ENCODE measurements around the gene LYSMD4.
A peak's percentile ranks its signal among the peaks of the same experiment; 100 is the strongest.

LYSMD4 gene

GRCh38 chr15:99706557-99707303 lies 26.5 kb downstream of the LYSMD4 start:
- DNase-seq (ENCODE audit: low read depth) = no peak

- peak; percentile 20 for DNase-seq (ENCODE audit: low read depth)
These were observed 28.8 kb downstream of the LYSMD4 start for GRCh38 chr15:99704444-99704838.

- DNase-seq (ENCODE audit: low read depth) = no peak
These were observed 29.4 kb downstream of the LYSMD4 start for GRCh38 chr15:99703603-99704443.

GRCh38 chr15:99702895-99703602 lies 30.2 kb downstream of the LYSMD4 start:
- DNase-seq (ENCODE audit: low read depth) = no peak

DNA sequence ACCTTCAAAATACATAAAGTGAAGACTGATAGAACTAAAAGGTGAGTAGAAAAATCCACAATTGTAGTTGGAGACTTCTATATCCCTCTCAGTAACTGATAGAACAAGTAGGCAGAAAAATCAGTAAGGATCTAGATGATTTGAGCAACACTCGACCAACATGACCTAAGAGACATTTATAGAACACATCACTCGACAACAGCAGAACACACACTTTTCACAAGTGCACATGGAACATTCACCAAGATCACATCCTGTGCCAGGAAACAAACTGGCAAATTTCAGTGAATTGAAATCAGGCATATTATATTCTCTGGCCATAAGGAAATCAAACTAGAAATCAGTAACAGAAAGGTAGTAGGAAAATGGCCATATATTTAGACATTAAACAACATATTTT lies 37.1 kb downstream of the LYSMD4 start:
- no peak for DNase-seq (ENCODE audit: low read depth)

DNA sequence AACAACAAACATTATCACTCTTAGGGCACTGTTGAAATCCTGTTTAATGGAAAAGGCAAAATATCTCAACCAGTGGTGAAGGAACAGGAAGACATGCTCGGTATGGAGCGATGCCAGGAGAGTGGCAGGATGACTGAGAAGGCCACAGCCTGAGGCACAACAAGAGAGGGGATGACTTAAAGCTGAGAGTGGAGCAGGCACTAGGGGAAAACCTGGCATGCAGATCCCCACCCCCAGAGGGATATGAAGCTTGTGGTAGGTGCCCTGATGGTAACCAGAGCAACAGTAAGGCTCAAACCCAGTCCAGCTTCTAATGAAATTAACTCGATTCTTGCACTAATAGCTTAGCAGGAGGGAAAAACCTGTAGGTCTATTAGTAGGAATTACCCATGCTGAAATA lies 40.4 kb downstream of the LYSMD4 start:
- no peak for DNase-seq (ENCODE audit: low read depth)

GRCh38 chr15:99686290-99686689 lies 46.9 kb downstream of the LYSMD4 start:
- no peak for DNase-seq (ENCODE audit: low read depth)

GRCh38 chr15:99683000-99683670 lies 50.1 kb downstream of the LYSMD4 start:
- no peak for DNase-seq (ENCODE audit: low read depth)

- no peak for DNase-seq (ENCODE audit: low read depth)
These were observed 50.8 kb downstream of the LYSMD4 start for GRCh38 chr15:99682455-99682854.

DNA sequence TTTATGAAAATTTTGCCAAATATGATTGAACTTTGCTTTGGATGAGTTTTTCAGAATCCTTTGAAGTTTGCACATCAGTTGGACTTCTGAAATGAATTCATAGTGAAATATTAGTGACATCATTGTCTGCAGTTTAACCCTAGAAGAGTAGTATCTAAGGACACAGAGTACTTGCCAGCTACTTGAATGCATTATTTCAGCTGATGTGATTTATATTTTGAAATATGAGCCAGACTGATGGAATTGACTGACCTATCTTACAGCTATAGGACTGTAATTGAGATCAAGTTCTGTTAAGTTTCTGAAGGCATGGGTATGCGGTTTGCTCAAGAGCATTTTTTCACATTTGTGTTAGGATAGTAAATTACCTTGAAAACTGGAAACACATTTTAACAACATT lies 51.2 kb downstream of the LYSMD4 start:
- no peak for DNase-seq (ENCODE audit: low read depth)

GRCh38 chr15:99680276-99680675 lies 53.0 kb downstream of the LYSMD4 start:
- DNase-seq (ENCODE audit: low read depth) = no peak

DNA sequence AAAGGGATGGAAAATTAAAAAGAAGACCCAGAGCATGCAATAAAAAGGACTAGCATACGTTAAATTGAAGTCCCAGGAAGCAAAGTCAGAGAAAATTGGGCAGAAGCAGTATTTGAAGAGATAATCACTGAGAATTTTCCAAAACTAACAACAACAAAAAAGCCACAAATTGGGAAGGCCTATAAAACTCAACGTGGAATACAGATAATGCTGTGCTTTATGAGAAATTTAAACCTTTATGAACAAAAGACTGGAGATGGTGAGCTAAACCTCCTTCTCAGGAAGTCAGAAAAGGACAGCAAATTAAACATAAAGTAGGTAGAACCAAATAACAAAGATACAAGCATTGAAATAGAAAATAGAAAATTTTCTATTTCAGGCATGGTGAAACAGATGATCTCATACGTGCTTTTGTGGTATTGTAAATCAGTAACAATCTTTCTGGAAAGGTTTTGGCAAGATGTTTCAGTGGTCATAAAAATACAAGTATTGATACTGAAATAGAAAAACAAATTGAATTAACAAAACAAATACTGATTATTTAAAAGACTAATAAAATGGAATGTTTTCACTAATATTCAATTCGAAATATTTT lies 55.6 kb downstream of the LYSMD4 start:
- no peak for DNase-seq (ENCODE audit: low read depth)
